Measurements from ENCODE around the gene CPEB4. TPM values are rescaled to one million over a fixed set of nuclear protein-coding genes. Genes with fewer than 3 reads are reported as not detected.

CPEB4 gene
- total RNA-seq, 1 experiment from 2014 or later: 27.7 TPM

DNA sequence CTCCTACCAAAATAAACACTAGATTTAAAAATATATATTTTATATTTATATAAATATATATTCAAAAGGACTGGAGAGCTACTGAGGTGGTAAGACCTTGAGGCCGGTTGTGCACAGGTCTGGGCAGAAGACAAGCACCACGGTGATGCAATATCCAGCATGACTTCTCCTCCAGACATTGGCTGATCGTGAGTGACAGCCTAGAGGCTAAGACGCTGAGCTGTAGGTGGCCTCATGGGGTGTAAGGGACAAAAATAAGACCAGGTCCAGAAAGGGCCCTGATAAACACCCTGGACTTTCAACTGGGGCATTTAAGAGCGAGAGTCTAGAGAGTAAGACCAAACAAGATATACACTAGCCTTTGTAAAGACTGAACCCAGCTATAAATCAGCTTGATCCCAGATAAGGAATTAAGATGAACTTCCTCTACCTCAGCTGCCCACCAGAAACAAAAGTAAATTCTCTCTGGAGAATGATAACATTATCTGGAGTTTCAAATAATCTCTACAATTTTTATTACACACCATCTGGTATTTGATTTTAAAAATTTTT, 86.6 kb downstream of the CPEB4 start:
- H3K27me3 ChIP-seq (ENCODE audit: control insufficient read depth, insufficient read depth, low read length): no peaks in the 10 kb centered on the region
- no peak overlapping the region for H3K4me3 ChIP-seq (ENCODE audit: low read depth in 2 of 2, low read length in 2 of 2)
- H3K36me3 ChIP-seq (ENCODE audit: control insufficient read depth, insufficient read depth, low read length): no peaks in the 10 kb centered on the region
- POLR2A ChIA-PET: no interaction called here
- CTCF ChIA-PET: no interaction called here
- H3K9me3 ChIP-seq (ENCODE audit: control insufficient read depth, insufficient read depth, low read depth, low read length): no peaks in the 10 kb centered on the region
- in situ Hi-C loops (cut with HindIII; ENCODE audit: low pct_unique_long_range_greater_than_20kb, low sequenced_read_pairs): no loop called here
- DNase-seq (ENCODE audit: low read depth, low spot score): no peak
- TF ChIP-seq, protein P1, sequence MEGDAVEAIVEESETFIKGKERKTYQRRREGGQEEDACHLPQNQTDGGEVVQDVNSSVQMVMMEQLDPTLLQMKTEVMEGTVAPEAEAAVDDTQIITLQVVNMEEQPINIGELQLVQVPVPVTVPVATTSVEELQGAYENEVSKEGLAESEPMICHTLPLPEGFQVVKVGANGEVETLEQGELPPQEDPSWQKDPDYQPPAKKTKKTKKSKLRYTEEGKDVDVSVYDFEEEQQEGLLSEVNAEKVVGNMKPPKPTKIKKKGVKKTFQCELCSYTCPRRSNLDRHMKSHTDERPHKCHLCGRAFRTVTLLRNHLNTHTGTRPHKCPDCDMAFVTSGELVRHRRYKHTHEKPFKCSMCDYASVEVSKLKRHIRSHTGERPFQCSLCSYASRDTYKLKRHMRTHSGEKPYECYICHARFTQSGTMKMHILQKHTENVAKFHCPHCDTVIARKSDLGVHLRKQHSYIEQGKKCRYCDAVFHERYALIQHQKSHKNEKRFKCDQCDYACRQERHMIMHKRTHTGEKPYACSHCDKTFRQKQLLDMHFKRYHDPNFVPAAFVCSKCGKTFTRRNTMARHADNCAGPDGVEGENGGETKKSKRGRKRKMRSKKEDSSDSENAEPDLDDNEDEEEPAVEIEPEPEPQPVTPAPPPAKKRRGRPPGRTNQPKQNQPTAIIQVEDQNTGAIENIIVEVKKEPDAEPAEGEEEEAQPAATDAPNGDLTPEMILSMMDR (IDR thresholded peaks at IDR 0.05): no peak
- TF ChIP-seq TCF7L2 (IDR thresholded peaks at IDR 0.05; ENCODE audit: low read depth, low read length) (no peak), SIN3A (IDR thresholded peaks at IDR 0.05; ENCODE audit: borderline replicate concordance, insufficient read depth, low read depth, low read length) (no peak), POLR2AphosphoS5 (IDR thresholded peaks at IDR 0.05; ENCODE audit: low read depth, low read length) (no peak)
- TF ChIP-seq, protein P2, sequence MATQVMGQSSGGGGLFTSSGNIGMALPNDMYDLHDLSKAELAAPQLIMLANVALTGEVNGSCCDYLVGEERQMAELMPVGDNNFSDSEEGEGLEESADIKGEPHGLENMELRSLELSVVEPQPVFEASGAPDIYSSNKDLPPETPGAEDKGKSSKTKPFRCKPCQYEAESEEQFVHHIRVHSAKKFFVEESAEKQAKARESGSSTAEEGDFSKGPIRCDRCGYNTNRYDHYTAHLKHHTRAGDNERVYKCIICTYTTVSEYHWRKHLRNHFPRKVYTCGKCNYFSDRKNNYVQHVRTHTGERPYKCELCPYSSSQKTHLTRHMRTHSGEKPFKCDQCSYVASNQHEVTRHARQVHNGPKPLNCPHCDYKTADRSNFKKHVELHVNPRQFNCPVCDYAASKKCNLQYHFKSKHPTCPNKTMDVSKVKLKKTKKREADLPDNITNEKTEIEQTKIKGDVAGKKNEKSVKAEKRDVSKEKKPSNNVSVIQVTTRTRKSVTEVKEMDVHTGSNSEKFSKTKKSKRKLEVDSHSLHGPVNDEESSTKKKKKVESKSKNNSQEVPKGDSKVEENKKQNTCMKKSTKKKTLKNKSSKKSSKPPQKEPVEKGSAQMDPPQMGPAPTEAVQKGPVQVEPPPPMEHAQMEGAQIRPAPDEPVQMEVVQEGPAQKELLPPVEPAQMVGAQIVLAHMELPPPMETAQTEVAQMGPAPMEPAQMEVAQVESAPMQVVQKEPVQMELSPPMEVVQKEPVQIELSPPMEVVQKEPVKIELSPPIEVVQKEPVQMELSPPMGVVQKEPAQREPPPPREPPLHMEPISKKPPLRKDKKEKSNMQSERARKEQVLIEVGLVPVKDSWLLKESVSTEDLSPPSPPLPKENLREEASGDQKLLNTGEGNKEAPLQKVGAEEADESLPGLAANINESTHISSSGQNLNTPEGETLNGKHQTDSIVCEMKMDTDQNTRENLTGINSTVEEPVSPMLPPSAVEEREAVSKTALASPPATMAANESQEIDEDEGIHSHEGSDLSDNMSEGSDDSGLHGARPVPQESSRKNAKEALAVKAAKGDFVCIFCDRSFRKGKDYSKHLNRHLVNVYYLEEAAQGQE (IDR thresholded peaks at IDR 0.05; ENCODE audit: insufficient read depth in 1 of 2, low read depth in 2 of 2, low read length in 1 of 2): no peak
- H3K27ac ChIP-seq (ENCODE audit: low read length): no peak overlapping the region
- H3K4me1 ChIP-seq (ENCODE audit: control insufficient read depth, insufficient read depth, low read length): peaks cover 12% of the 10 kb centered on the region
- no peak for ATAC-seq
- BruUV-seq (replicated peaks): no TSS peak
- intact Hi-C loops (cut with micrococcal nuclease; ENCODE audit: unreplicated experiment): loop anchor here (5.0 kb wide), 1 partner anchor 87 kb away; the partner anchor contains the start of gene CPEB4

DNA sequence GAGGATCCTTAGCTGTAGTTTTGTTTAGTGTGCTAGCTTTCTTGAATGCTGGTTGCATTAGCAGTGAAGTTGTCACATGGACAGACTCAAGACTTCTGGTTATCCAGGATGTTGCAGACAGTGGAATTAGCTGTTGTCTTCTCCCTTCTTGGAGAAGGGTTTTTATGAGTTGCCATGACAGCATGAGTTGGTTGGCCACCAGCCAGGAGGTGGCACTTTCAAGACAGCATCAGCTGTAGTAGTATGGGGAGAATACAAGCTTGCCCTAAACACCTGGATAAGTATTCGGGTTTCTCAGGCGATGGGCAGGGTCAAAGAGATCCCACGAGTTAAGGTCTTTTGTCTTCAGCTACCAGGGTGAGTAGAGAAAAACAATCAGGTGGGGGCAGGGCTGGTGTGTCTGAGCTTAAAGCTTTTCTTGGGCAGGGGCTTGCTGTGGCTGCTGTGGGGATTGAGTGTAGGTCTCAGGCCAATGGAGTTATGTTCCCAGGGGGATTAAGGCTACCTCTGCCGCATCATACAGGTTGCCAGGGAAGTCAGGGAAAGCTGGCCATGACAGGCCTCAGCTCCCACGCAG, 93.1 kb downstream of the CPEB4 start:
- intact Hi-C loops (cut with micrococcal nuclease; ENCODE audit: unreplicated experiment) (no loop called here), in situ Hi-C loops (cut with HindIII; ENCODE audit: low pct_unique_long_range_greater_than_20kb, low sequenced_read_pairs) (no loop called here)
- Histone ChIP-seq H3K27me3 (ENCODE audit: control insufficient read depth, insufficient read depth, low read length) (no peaks in the 10 kb centered on the region; the same call in 1 of the 2 replicates), H3K9me3 (ENCODE audit: control insufficient read depth, insufficient read depth, low read depth, low read length) (no peaks in the 10 kb centered on the region), H3K36me3 (ENCODE audit: control insufficient read depth, insufficient read depth, low read length) (no peaks in the 10 kb centered on the region), H3K27ac (ENCODE audit: low read length) (no peak overlapping the region), H3K4me1 (ENCODE audit: control insufficient read depth, insufficient read depth, low read length) (no peaks in the 10 kb centered on the region), H3K4me3 (ENCODE audit: low read depth in 2 of 2, low read length in 2 of 2) (no peak overlapping the region)
- no peak for ATAC-seq
- CTCF ChIA-PET: no interaction called here
- TF ChIP-seq POLR2AphosphoS5 (IDR thresholded peaks at IDR 0.05; ENCODE audit: low read depth, low read length) (no peak), TCF7L2 (IDR thresholded peaks at IDR 0.05; ENCODE audit: low read depth, low read length) (no peak), SIN3A (IDR thresholded peaks at IDR 0.05; ENCODE audit: borderline replicate concordance, insufficient read depth, low read depth, low read length) (no peak)
- TF ChIP-seq, protein P1 (IDR thresholded peaks at IDR 0.05): no peak
- TF ChIP-seq, protein P2 (IDR thresholded peaks at IDR 0.05; ENCODE audit: insufficient read depth in 1 of 2, low read depth in 2 of 2, low read length in 1 of 2): no peak
- DNase-seq (ENCODE audit: low read depth, low spot score): no peak
- POLR2A ChIA-PET: no interaction called here
- BruUV-seq (replicated peaks): no TSS peak

All from Panc1 (cell line).